HepG2 (cell line): ENCODE measurements around the gene FBXL7. TPM values are rescaled to one million over a fixed set of nuclear protein-coding genes. Genes with fewer than 3 reads are reported as not detected.

Source experiments
- ATAC-seq: fragments of 200-7000 bp; cut with Tn5 transposase; 3 replicates; pipeline ENCODE4 v1.9.1; 2020; ENCODE audit warnings: mild to moderate bottlenecking, moderate library complexity
- BruUV-seq: library from RNA; stranded (reverse); fragments of 400-500 nt; replicated peaks from 2 replicates; lab custom pipeline; 2021; lab: Mats Ljungman, UMichigan
- CTCF ChIA-PET: fragments of 300-600 bp; formaldehyde crosslinking; extraction: SDS; loops from one replicate; lab custom pipeline; 2021; ENCODE audit warnings: low total read pairs, inconsistent platforms, low intra/inter-chr PET ratio; lab: Yijun Ruan, JAX
- POLR2A ChIA-PET: fragments of 350-600 bp; sonication (Branson Sonifier 250); formaldehyde crosslinking; loops from one replicate; lab custom pipeline; 2020; ENCODE audit warnings: antibody characterized with exemption, inconsistent platforms; lab: Yijun Ruan, JAX
- DNase-seq: peaks from one replicate; pipeline ENCODE4 v3.0.0-alpha.2; 2015; ENCODE audit warnings: low spot score
- FAIRE-seq: peaks from 3 replicates; lab custom pipeline; 2011; peaks lifted over from hg19 to GRCh38; lab: Jason Lieb, UNC
- H2AFZ ChIP-seq: one replicate; pipeline ENCODE4 v1.6.1; 2011; ENCODE audit warnings: low read length, inconsistent platforms
- H3K27ac ChIP-seq: fragments of 300-600 bp; 3 replicates; pipeline ENCODE4 v1.8.0; 2011; ENCODE audit warnings: mixed run types, mild to moderate bottlenecking, mixed read lengths, low read length, inconsistent platforms; ENCODE audit not compliant: insufficient read depth; ENCODE audit errors: extremely low read length
- H3K27me3 ChIP-seq, 2 experiments: fragments of 200-600 bp in 1 of 2; 2 replicates in 1 of 2; 3 replicates in 1 of 2; pipeline versions ENCODE4 v1.6.0 to v1.8.0; 2011; ENCODE audit warnings: low read length in 2 of 2, mild to moderate bottlenecking in 2 of 2, moderate library complexity in 2 of 2, inconsistent platforms in 1 of 2; ENCODE audit not compliant: insufficient read depth in 2 of 2, control insufficient read depth in 1 of 2
- H3K36me3 ChIP-seq, 2 experiments: fragments of 200-600 bp in 1 of 2; replicated peaks in 1 of 2; 2 replicates in 1 of 2; 3 replicates in 1 of 2; pipeline versions ENCODE4 v1.5.1 to v1.8.0; 2011; ENCODE audit warnings: low read length in 2 of 2, inconsistent platforms in 1 of 2; ENCODE audit not compliant: insufficient read depth in 2 of 2, control insufficient read depth in 1 of 2
- H3K4me1 ChIP-seq: 2 replicates; pipeline ENCODE4 v1.5.1; 2012; ENCODE audit warnings: low read length, inconsistent platforms; ENCODE audit not compliant: insufficient read depth
- H3K4me2 ChIP-seq: 2 replicates; pipeline ENCODE4 v1.6.0; 2011; ENCODE audit warnings: low read depth, low read length, inconsistent platforms
- H3K4me3 ChIP-seq, 3 experiments: fragments of 200-600 bp in 1 of 3; sonication (generic), shearing (Covaris generic) in 1 of 3; replicated peaks in 1 of 3; 2 replicates each; pipeline ENCODE4 v1.5.1; 2011 to 2016; ENCODE audit warnings: low read length in 3 of 3, inconsistent platforms in 2 of 3, low read depth in 2 of 3, mild to moderate bottlenecking in 2 of 3, control low read depth in 1 of 3, mixed read lengths in 1 of 3; ENCODE audit not compliant: insufficient read depth in 1 of 3
- H3K79me2 ChIP-seq: one replicate; pipeline ENCODE4 v1.6.1; 2011; ENCODE audit warnings: low read length, inconsistent platforms; ENCODE audit not compliant: insufficient read depth
- H3K9ac ChIP-seq: 2 replicates; pipeline ENCODE4 v1.6.0; 2011; ENCODE audit warnings: mild to moderate bottlenecking, low read depth, low read length, inconsistent platforms; ENCODE audit not compliant: insufficient read depth
- H3K9me3 ChIP-seq: 2 replicates; pipeline ENCODE4 v1.5.1; 2012; ENCODE audit warnings: mild to moderate bottlenecking, low read length
- H4K20me1 ChIP-seq: 2 replicates; pipeline ENCODE4 v1.6.0; 2011; ENCODE audit warnings: inconsistent platforms, mild to moderate bottlenecking, low read length, moderate library complexity; ENCODE audit not compliant: insufficient read depth
- ARID4A ChIP-seq: sonication (generic); formaldehyde crosslinking; IDR thresholded peaks from 2 replicates; pipeline ENCODE4 v1.5.0; 2020; ENCODE audit warnings: mild to moderate bottlenecking, missing genetic modification reagents, borderline replicate concordance
- CREM ChIP-seq, 2 experiments: sonication (generic) in 1 of 2; formaldehyde crosslinking in 1 of 2; IDR thresholded peaks; 2 replicates each; pipeline versions ENCODE4 v1.4.0 to v1.6.1; 2016 to 2020; ENCODE audit warnings: antibody characterized with exemption in 1 of 2, mild to moderate bottlenecking in 1 of 2, missing genetic modification reagents in 1 of 2
- HHEX ChIP-seq: IDR thresholded peaks from 2 replicates; pipeline ENCODE4 v1.6.1; 2016; ENCODE audit warnings: control low read depth
- KMT2B ChIP-seq: IDR thresholded peaks from 2 replicates; pipeline ENCODE4 v1.6.1; 2016; ENCODE audit warnings: missing genetic modification reagents, missing compliant biosample characterization
- RELA ChIP-seq: sonication (generic); formaldehyde crosslinking; IDR thresholded peaks from 2 replicates; pipeline ENCODE4 v1.4.0; 2020; ENCODE audit warnings: missing genetic modification reagents
- SMAD9 ChIP-seq: sonication (generic); formaldehyde crosslinking; IDR thresholded peaks from 2 replicates; pipeline ENCODE4 v1.5.1; 2020; ENCODE audit warnings: mild to moderate bottlenecking, missing genetic modification reagents
- SOX5 ChIP-seq: IDR thresholded peaks from 2 replicates; pipeline ENCODE4 v1.6.1; 2016; ENCODE audit warnings: borderline replicate concordance
- STAT6 ChIP-seq: sonication (generic); formaldehyde crosslinking; IDR thresholded peaks from 2 replicates; pipeline ENCODE4 v1.4.0; 2020; ENCODE audit warnings: missing genetic modification reagents, mild to moderate bottlenecking, borderline replicate concordance
- THAP7 ChIP-seq: sonication (generic); formaldehyde crosslinking; IDR thresholded peaks from 2 replicates; pipeline ENCODE4 v1.8.1; 2023; ENCODE audit warnings: mild to moderate bottlenecking, missing genetic modification reagents
- TIGD3 ChIP-seq: sonication (generic); formaldehyde crosslinking; IDR thresholded peaks from 2 replicates; pipeline ENCODE4 v1.5.1; 2020; ENCODE audit warnings: mild to moderate bottlenecking, missing genetic modification reagents, borderline replicate concordance
- U2AF1 ChIP-seq: fragments of 200-400 bp; formaldehyde crosslinking; optimal IDR thresholded peaks from 2 replicates; pipeline ENCODE3; 2017; ENCODE audit warnings: mild to moderate bottlenecking, low read depth, low read length
- ZNF263 ChIP-seq: sonication (generic); formaldehyde crosslinking; IDR thresholded peaks from 2 replicates; pipeline ENCODE4 v1.4.0; 2020; ENCODE audit warnings: missing genetic modification reagents
- ZNF451 ChIP-seq: sonication (generic); formaldehyde crosslinking; IDR thresholded peaks from 2 replicates; pipeline ENCODE4 v1.5.0; 2020; ENCODE audit warnings: mild to moderate bottlenecking, missing genetic modification reagents
- ZNF496 ChIP-seq: sonication (generic); formaldehyde crosslinking; IDR thresholded peaks from 2 replicates; pipeline ENCODE4 v1.8.1; 2023; ENCODE audit warnings: mild to moderate bottlenecking, moderate library complexity, missing genetic modification reagents; ENCODE audit not compliant: insufficient replicate concordance
- ZNF563 ChIP-seq: sonication (generic); formaldehyde crosslinking; IDR thresholded peaks from 2 replicates; pipeline ENCODE4 v1.8.0; 2022; ENCODE audit warnings: mild to moderate bottlenecking, moderate library complexity, missing genetic modification reagents
- WGBS: methylation state at CpG from one replicate; pipeline ENCODE4 v1.1.6; 2017; ENCODE audit warnings: low lambda C conversion rate; 5-methylcytosine and 5-hydroxymethylcytosine counted together
- in situ Hi-C: cut with HindIII; loops from 2 replicates; pipeline ENCODE4 v1.10.0; 2017; ENCODE audit warnings: low pct_unique_long_range_greater_than_20kb; ENCODE audit not compliant: extremely low pct_ligation_motif_present
- intact Hi-C: fragments of 100-400 bp; cut with micrococcal nuclease; formaldehyde crosslinking; loops from one replicate; pipeline ENCODE4 v1.10.0; 2022; ENCODE audit not compliant: unreplicated experiment
- polyA plus RNA-seq, 8 experiments: library from polyadenylated mRNA; depleted of rRNA in 3 of 8; stranded (reverse) in 7 of 8; unstranded in 1 of 8; fragments of >200 nt; fragmentation: Illumina TruSeq in 4 of 8; extraction: Trizol in 4 of 8; gene quantifications; 2 replicates each; pipeline versions ENCODE4 v1.2.1 to v1.2.3, GENCODE V29; 2011 to 2016; ENCODE audit warnings: low read depth in 4 of 8, missing spikeins in 1 of 8, mixed read lengths in 1 of 8; ENCODE audit not compliant: insufficient read depth in 1 of 8
- total RNA-seq, 5 experiments: library from RNA; depleted of rRNA; stranded (reverse); fragments of >200 nt; fragmentation: Illumina TruSeq; extraction: Trizol; gene quantifications; 2 replicates each; pipeline ENCODE4 v1.2.3, GENCODE V29; 2016; ENCODE audit warnings: low read depth in 1 of 5

FBXL7 gene
- total and polyA plus RNA-seq, 2 of the 13 experiments (the other 11 are each of a cell fraction or from before 2014, with no cell fraction given), result 0.07 TPM; not detected in 1

- TF ChIP-seq THAP7 (CRISPR knock-in tag) (no peak), U2AF1 (no peak), SMAD9 (no peak), KMT2B (CRISPR knock-in tag) (no peak), RELA (CRISPR knock-in tag) (no peak)
These were observed 48.0 kb upstream of the FBXL7 start (continued) for GRCh38 chr5:15452030-15452429.

- TF ChIP-seq STAT6 (CRISPR knock-in tag), result no peak
- no peak for TF ChIP-seq ZNF563 (CRISPR knock-in tag)
- no peak for TF ChIP-seq HHEX (CRISPR knock-in tag)
- TF ChIP-seq ZNF263, result no peak
- no peak for TF ChIP-seq ZNF496 (CRISPR knock-in tag)
- TF ChIP-seq CREM (IDR thresholded peaks at IDR 0.05), result no peak
- no peak for TF ChIP-seq CREM (CRISPR knock-in tag; IDR thresholded peaks at IDR 0.05)
- no peak for TF ChIP-seq SOX5 (CRISPR knock-in tag)
- TF ChIP-seq TIGD3, result no peak
- no peak for TF ChIP-seq ARID4A (CRISPR knock-in tag)
- TF ChIP-seq ZNF451, result no peak
- H3K79me2 ChIP-seq, result no peaks in the 10 kb centered on the region
- in situ Hi-C loops, result no loop called here
- ChIA-PET POLR2A (no interaction called here), CTCF (no interaction called here)
- intact Hi-C loops, result no loop called here
- H3K36me3 ChIP-seq, result no peaks in the 10 kb centered on the region
- WGBS, result 13% methylated on average over 1 of the region's 1 CpG
- H3K9me3 ChIP-seq, result peaks cover 14% of the 10 kb centered on the region
- BruUV-seq, result no TSS peak
- H4K20me1 ChIP-seq, result no peaks in the 10 kb centered on the region
- no peak overlapping the region for H3K27ac ChIP-seq
- H3K27me3 ChIP-seq, result no peaks in the 10 kb centered on the region
- no peaks in the 10 kb centered on the region for H3K4me1 ChIP-seq
- DNase-seq (no peak), ATAC-seq (no peak), FAIRE-seq (no peak)
- no peak overlapping the region for H2AFZ ChIP-seq
- H3K4me2 ChIP-seq, result no peak overlapping the region
- no peak overlapping the region for H3K9ac ChIP-seq
- H3K4me3 ChIP-seq, result no peak overlapping the region
These were observed 47.2 kb upstream of the FBXL7 start for GRCh38 chr5:15452781-15453180.
